Upper lobe of left lung (tissue), 6 donors: Measurements from ENCODE around the gene RBM34. TPM values are rescaled to one million over a fixed set of nuclear protein-coding genes. Genes with fewer than 3 reads are reported as not detected.
"Not testable (repeated sequence)": the region's sequence is repeated elsewhere in the genome, so short reads cannot be mapped to it uniquely, and the experiment has no call there.

ENCODE experiments used
- ATAC-seq, 2 donors: fragments of 200-7000 bp; cut with Tn5 transposase; one replicate each; pipeline ENCODE4 v1.9.1; 2022; ENCODE audit warnings: mild to moderate bottlenecking in 2 of 2, moderate library complexity in 2 of 2; ENCODE audit not compliant: low FRiP score in 2 of 2
- DNase-seq, 2 donors: peaks; one replicate each; pipeline ENCODE4 v3.0.0-alpha.2; 2019 to 2020
- H3K27ac ChIP-seq, 4 donors: fragments of 200-600 bp; sonication (generic); one replicate each; pipeline ENCODE4 v1.5.1; 2016 to 2019
- H3K27me3 ChIP-seq, 4 donors: fragments of 200-600 bp; sonication (generic); one replicate each; pipeline ENCODE4 v1.5.1; 2017 to 2019
- H3K36me3 ChIP-seq, 4 donors: fragments of 200-600 bp; sonication (generic); one replicate each; pipeline ENCODE4 v1.5.1; 2016 to 2019
- H3K4me1 ChIP-seq, 4 donors: fragments of 200-600 bp; sonication (generic); one replicate each; pipeline ENCODE4 v1.5.1; 2018 to 2019
- H3K4me3 ChIP-seq, 4 donors: fragments of 200-600 bp; sonication (generic); one replicate each; pipeline ENCODE4 v1.5.1; 2017 to 2019; ENCODE audit warnings: mild to moderate bottlenecking in 2 of 4, moderate library complexity in 1 of 4
- H3K9me3 ChIP-seq, 4 donors: fragments of 200-600 bp; sonication (generic); one replicate each; pipeline ENCODE4 v1.5.1; 2018 to 2019
- CTCF ChIP-seq, 6 experiments: fragments of 450-650 bp in 4 of 6; fragments of 200-600 bp in 2 of 6; sonication (generic) in 2 of 6; IDR thresholded peaks; one replicate each; pipeline ENCODE4 v1.5.1; 2016 to 2019; ENCODE audit warnings: antibody characterized with exemption in 6 of 6
- EP300 ChIP-seq, 4 donors: sonication (generic); formaldehyde crosslinking; IDR thresholded peaks; one replicate each; pipeline ENCODE4 v1.5.1; 2017; ENCODE audit warnings: antibody characterized with exemption in 4 of 4, control low read depth in 2 of 4
- POLR2A ChIP-seq, 4 donors: fragments of 450-650 bp; IDR thresholded peaks; one replicate each; pipeline ENCODE4 v1.5.1; 2016 to 2017; ENCODE audit warnings: antibody characterized with exemption in 4 of 4, mild to moderate bottlenecking in 2 of 4
- POLR2AphosphoS5 ChIP-seq, 2 donors: sonication (generic); formaldehyde crosslinking; IDR thresholded peaks; one replicate each; pipeline ENCODE4 v1.5.1; 2017; ENCODE audit warnings: antibody characterized with exemption in 2 of 2
- WGBS, 2 donors: methylation state at CpG; one replicate each; pipeline ENCODE4 v1.1.5; 2017 to 2018; 5-methylcytosine and 5-hydroxymethylcytosine counted together
- total RNA-seq, 6 donors: library from RNA; depleted of rRNA in 4 of 6; stranded (reverse); fragments of >200 nt in 4 of 6; gene quantifications; one replicate each; pipeline versions ENCODE4 v1.1.0 to v1.2.1, GENCODE V29; 2016 to 2021
- donor health status: DM: no; HTN: no; CAD: no; lungs with moderate emphysema.
- donor health status: DM: no; HTN: yes; CAD: no; lungs with severe emphysema.

Gene RBM34
- total RNA-seq, 6 donors from 2014 or later: 17.3 to 61.0 (median 35.0) TPM

GRCh38 chr1:235095938-235096562 lies 65.0 kb downstream of the RBM34 start:
- ATAC-seq: no peak
- Histone ChIP-seq H3K4me3 (no peak overlapping the region), H3K27me3 (no peaks in the 10 kb centered on the region), H3K4me1 (peaks cover 4 to 12% (median 10%) of the 10 kb centered on the region in 4 donors), H3K36me3 (no peaks in the 10 kb centered on the region), H3K27ac (no peak overlapping the region), H3K9me3 (no peaks in the 10 kb centered on the region)
- no peak for TF ChIP-seq POLR2AphosphoS5 (IDR thresholded peaks at IDR 0.05)
- no peak for TF ChIP-seq POLR2A (IDR thresholded peaks at IDR 0.05)
- no peak for TF ChIP-seq CTCF (IDR thresholded peaks at IDR 0.05)
- TF ChIP-seq EP300 (IDR thresholded peaks at IDR 0.05): no peak
- DNase-seq: no peak
- 54 to 76% methylated on average over 6 of the region's 6 CpGs for WGBS, 2 donors

GRCh38 chr1:235093696-235094592 lies 67.1 kb downstream of the RBM34 start:
- Histone ChIP-seq H3K27ac (no peak overlapping the region), H3K4me3 (no peak overlapping the region), H3K27me3 (no peaks in the 10 kb centered on the region), H3K36me3 (no peaks in the 10 kb centered on the region), H3K4me1 (peaks cover 4 to 12% (median 10%) of the 10 kb centered on the region in 4 donors), H3K9me3 (no peaks in the 10 kb centered on the region)
- ATAC-seq: peak; percentile 86 to 93
- TF ChIP-seq CTCF (IDR thresholded peaks at IDR 0.05): peak; percentile 53 to 92 (median 82)
- no peak for TF ChIP-seq POLR2AphosphoS5 (IDR thresholded peaks at IDR 0.05)
- 31 to 35% methylated on average over 24 of the region's 24 CpGs for whole genome bisulfite sequencing, 2 donors
- DNase-seq: peak; percentile 57 to 85

- no peak overlapping the region for H3K27ac ChIP-seq
- DNase-seq (peak; percentile 50 to 73), ATAC-seq (peak; percentile 45 to 83)
- no peaks in the 10 kb centered on the region for H3K9me3 ChIP-seq
- H3K36me3 ChIP-seq: no peaks in the 10 kb centered on the region
- 49 to 69% methylated on average over 10 to 26 of the region's 27 CpGs for WGBS, 2 donors
- peaks cover 4 to 12% (median 10%) of the 10 kb centered on the region in 4 donors for H3K4me1 ChIP-seq
- H3K4me3 ChIP-seq: no peak overlapping the region
- H3K27me3 ChIP-seq: no peaks in the 10 kb centered on the region
- TF ChIP-seq CTCF (IDR thresholded peaks at IDR 0.05) (peak in 1 of 6 experiments; percentile 5), POLR2AphosphoS5 (IDR thresholded peaks at IDR 0.05) (no peak)
These were observed 67.9 kb downstream of the RBM34 start for GRCh38 chr1:235093013-235093695.

DNA sequence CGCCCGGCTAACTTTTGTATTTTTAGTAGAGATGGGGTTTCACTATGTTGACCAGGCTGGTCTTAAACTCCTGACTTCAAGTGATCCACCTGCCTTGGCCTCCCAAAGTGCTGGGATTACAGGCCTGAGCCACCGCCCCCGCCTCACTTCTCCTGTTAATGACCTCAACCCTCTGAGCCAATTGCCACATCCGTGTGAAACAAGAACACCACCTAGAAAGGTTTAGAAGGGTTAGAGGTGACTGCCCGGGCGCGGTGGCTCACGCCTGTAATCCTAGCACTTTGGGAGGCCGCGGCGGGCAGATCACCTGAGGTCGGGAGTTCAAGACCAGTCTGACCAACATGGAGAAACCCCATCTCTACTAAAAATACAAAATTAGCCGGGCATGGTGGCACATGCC lies 68.6 kb downstream of the RBM34 start:
- ATAC-seq, H3K36me3 ChIP-seq, H3K4me3 ChIP-seq, H3K9me3 ChIP-seq, H3K27me3 ChIP-seq, H3K27ac ChIP-seq: not testable (repeated sequence)
- peak in 1 of 2 donors; percentile 42 for DNase-seq
- 91 to 94% methylated on average over 14 of the region's 14 CpGs for WGBS, 2 donors
- H3K4me1 ChIP-seq: peaks cover 4 to 12% (median 10%) of the 10 kb centered on the region in 4 donors

- not testable (repeated sequence) for H3K9me3 ChIP-seq, H3K4me3 ChIP-seq, H3K27ac ChIP-seq, DNase-seq, H3K27me3 ChIP-seq, H3K36me3 ChIP-seq, ATAC-seq
- WGBS, 2 donors: 97 to 98% methylated on average over 8 of the region's 8 CpGs
- peaks cover 4 to 12% (median 10%) of the 10 kb centered on the region in 4 donors for H3K4me1 ChIP-seq
These were observed 69.0 kb downstream of the RBM34 start for GRCh38 chr1:235092045-235092406.

DNA sequence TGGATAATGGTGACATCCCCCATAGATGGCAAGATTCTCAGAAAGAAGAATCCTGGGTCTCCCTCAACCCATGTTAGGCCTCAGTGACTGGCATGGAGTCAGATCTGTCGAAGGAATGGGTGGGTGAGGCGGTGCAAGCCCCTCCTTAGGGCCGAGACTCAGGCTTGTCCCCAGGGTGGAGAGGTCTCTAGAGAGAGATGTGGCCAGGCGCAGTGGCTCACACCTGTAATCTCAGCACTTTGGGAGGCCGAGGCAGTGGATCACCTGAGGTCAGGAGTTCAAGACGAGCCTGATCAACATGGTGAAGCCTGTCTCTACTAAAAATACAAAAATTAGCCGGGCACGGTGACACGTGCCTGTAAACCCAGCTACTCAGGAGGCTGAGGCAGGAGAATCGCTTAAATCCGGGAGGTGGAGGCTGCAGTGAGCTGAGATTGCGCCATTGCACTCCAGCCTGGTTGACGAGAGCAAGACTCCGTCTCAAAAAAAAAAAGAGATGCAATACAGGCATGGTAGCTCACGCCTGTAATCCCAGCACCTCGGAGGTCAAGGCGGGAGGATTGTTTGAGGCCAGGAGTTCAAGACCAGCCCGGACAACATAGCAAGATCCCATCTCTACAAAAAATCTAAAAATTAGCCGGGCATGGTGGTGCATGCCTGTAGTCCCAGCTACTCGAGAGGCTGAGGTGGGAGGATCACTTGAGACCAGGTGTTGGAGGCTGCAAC lies 69.6 kb downstream of the RBM34 start:
- not testable (repeated sequence) for H3K27ac ChIP-seq, H3K36me3 ChIP-seq, H3K27me3 ChIP-seq, DNase-seq, H3K4me3 ChIP-seq, ATAC-seq, H3K9me3 ChIP-seq
- WGBS, 2 donors: 91 to 93% methylated on average over 19 to 20 of the region's 20 CpGs
- H3K4me1 ChIP-seq: peaks cover 4 to 12% (median 10%) of the 10 kb centered on the region in 4 donors
